Stimulated activated CD4-positive, alpha-beta T cell treated with anti-CD3 and anti-CD28 coated beads, TNF-alpha, amount 100 ng/mL, for 4 hours (primary cell): Measurements from ENCODE around the gene SSPN.

ENCODE experiments used
- DNase-seq, 3 experiments: peaks; one replicate each; pipeline ENCODE4 v3.0.0-alpha.2; 2020; ENCODE audit warnings: low read depth in 3 of 3

SSPN gene

GRCh38 chr12:26266881-26267280 lies 71.5 kb downstream of the SSPN start:
- DNase-seq: no peak

DNA sequence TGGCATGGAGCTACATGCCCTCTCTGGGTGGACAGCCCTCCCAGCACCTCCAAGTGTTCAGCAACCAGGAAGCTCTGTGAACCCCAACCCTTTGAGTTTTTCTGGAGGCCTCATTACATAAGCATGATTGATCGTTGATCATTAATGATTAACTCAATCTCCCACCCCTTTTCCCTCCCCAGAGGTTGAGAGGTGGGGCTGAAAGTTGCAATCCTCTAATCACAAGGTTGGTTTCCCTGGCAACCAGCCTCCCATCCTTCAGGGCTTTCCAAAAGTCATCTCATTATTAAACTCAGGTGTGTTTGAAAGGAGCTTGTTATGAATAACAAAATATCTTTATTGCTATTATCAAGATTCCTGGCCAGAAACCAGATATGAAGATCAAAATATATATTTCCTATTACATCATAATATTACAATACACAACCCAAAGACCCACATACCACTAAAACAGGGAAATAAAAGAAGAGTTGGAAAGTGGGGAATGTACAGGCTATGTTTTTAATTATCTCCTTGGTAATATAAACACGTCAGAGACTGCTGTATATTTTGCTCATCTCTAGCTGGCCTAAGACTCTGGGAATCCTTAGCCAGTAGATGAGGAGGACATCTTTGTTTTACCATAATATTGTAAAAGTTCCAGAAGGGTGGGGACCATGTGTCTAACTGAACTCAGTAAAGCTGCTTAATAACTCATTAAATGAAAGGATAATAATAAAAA lies 73.6 kb downstream of the SSPN start:
- DNase-seq: no peak

GRCh38 chr12:26269562-26270284 lies 74.3 kb downstream of the SSPN start:
- DNase-seq: no peak

DNA sequence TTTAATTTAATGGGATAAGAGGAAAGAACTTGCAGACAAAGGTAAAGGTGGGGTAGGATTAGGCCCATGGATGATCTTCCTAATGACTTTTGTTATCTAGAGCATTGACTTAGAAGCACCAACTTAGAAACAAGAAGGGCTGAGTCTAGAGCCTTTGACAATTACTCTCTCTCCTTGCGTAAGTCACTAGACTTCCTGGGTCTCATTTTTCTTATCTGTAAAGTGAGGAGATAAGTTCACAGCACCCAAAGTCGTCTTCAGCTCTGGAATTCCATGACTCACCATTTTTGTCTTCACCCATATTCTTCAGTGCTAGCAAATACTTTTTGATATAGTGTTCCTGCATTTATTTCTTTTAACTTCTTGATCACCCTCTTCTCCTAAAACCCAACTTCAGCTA lies 75.7 kb downstream of the SSPN start:
- no peak for DNase-seq

GRCh38 chr12:26271889-26272492 lies 76.6 kb downstream of the SSPN start:
- DNase-seq: no peak

DNA sequence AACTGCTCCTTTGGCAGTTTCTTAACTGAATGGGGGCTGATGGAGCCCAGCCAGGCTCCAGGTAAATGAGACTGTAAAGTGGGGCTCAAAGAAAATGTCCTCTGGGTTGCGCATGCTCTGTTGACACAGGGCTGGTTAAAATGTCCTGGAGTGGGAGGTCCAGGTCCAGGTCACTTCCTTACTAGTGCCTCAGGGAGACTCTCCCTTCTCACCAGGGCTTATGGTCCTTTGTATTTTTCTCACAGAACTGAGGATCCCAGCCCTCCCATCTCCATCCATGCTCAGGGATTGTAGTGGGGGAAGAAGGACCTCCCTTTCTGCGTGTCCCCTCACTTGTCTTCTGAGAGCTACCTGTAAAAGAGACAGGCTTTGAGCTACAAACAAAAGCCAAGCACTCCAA lies 77.5 kb downstream of the SSPN start:
- no peak for DNase-seq

GRCh38 chr12:26273811-26274210 lies 78.4 kb downstream of the SSPN start:
- DNase-seq: no peak

- DNase-seq: no peak
Measured at GRCh38 chr12:26274441-26275312, 79.3 kb downstream of the SSPN start.

DNA sequence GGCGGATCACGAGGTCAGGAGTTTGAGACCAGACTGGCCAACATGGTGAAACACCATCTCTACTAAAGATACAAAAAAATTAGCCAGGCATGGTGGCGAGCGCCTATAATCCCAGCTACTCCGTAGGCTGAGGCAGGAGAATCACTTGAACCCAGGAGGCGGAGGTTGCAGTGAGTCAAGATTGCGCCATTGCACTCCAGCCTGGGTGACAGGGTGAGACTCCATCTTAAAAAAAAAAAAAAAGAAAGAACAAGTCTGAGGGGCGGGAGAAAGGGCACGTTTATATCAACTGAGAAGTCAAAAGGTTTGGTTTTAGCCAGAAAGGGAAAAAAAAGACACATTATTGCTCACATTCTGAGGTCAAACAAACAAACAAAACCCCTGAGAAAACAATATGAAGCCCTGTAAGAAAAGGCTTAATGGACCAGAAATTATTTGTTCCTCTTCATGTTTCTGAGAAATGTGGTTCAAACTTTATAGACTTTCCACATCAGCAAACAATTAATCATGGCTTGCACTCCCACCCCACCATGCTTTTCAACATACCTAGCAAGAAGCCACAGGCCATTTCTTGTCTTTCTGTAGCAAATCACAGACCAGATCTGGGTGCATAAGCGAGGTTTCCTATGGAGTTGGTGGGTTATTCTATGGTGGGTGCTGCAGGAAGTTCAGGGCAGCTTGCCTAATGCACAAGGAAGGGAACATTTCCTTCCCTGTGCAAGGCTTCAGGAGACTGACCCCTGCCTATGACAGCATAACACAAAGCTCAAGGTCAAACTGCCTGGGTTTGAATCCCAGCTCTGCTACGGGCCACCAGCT lies 80.1 kb downstream of the SSPN start:
- DNase-seq: no peak

- DNase-seq: no peak
Measured at GRCh38 chr12:26276709-26277108, 81.3 kb downstream of the SSPN start.

DNA sequence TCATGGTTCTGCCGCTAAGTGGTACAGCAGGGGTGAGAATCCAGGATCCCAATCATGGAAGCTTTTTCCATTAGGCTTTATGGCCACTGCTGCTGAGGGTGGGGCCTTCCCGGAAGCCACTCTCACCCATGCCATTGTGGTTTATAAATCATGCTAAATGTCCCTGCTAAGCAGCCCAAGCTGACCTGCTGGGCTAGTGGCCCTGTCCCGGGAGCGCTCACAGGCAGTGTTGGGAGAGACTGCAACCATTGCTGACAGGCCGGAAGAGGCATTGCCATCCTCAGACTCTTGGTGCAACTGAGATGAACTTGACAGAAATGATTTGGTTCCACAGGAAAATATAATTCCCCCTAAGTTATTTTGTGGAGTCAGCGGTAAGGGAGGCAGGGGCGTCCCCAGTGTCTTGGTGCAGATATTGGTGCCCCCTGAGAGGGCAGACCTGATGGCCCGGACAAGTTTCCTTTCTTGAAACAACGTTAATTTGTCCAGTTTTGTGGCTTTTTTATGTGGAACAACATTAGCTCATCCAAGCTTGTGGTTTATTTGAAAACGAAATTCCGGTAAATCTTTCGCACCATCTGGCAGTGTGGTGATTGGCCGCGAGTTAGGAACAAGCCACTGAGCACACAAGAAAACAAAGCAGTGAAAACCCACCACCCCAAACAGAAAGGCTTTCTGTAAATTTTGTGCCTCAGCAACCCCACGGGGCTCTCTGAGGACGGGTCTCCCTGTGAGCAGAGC lies 82.3 kb downstream of the SSPN start:
- DNase-seq: no peak

GRCh38 chr12:26278266-26278665 lies 82.9 kb downstream of the SSPN start:
- no peak for DNase-seq

- DNase-seq: no peak
Measured at GRCh38 chr12:26278666-26279065, 83.3 kb downstream of the SSPN start.

DNA sequence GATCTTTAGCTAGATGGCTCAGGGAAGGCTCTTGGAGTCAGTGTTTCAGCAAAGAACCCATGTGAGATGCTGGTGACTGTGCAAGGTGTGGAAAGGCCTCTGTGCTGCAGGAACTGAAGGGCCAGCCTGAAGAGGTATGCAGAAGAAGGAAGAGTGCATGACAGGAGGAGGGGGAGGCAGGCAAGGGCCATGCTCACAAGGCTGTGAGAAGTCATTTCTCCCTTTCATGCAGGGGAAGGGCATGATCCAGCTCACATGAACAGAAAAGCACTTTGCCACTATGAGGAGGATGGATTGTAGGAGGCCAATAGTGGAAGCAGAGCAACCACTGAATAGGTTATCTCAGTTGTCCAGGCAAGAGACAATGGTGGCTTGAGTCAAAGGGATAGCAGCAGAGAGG lies 83.7 kb downstream of the SSPN start:
- no peak for DNase-seq

DNA sequence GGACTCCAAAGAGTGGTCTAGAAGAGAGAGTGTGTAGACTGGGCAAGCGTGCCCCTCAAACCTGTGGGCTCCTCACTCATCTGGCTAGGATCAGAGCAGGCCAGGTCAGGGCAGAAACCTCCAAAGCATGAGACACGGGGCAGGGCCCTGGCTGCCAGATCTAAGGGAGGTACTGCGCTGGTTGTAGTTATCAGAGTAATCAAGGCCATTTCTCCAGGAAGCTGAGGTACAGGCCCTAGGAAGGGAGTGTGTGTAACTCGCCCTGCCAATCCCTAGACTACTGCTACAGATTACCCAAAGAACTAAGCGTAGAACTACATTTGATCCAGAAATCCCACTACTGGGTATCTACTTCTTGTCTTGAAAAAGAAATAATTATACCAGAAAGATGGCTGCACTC lies 84.5 kb downstream of the SSPN start:
- DNase-seq: no peak

GRCh38 chr12:26280869-26281268 lies 85.5 kb downstream of the SSPN start:
- no peak for DNase-seq

DNA sequence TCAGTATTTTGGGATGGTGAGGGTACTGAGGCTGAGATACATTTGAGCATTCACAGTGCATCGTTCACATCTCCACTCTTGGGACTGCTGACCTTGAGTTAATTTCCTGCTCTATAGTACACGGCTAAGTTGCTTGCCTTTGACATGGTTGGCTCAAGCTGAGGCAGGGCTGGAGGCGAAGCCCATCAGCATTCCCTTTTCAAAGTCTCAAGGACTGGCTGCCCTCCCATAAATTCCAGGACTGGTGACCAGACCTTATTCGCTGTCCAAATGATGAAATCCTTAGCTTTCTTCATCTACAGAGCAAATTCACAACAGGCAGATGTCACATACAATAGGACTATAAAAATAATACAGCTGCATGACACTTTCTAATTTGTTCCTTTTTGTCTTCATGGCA lies 85.9 kb downstream of the SSPN start:
- DNase-seq: no peak

DNA sequence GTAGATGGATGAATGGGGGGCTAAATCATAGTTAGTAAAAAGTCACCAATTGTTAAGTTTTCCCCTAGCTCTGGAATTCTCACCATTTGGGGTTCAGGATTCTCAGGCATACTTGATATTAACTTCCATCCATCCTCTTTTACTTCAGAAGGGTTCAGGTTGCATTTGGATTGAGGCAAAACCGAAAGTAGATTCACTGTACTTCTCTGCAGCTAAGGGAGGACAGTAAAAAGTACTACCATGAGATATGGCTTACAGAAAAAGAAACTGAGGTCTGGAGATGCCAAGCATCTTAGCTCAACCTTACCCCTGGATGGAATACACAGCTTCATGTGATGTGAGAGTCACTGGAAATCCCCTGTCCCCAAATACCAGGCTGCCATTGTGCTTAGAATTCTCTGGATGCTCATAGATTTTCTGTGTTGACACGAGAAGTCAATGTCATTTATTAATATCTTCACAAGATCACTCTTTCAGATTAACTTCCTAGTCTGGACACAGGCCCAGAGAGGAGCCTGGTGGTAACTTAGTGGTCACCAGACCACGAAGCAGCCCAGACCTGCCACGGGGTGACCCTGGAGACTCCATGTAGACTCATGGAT lies 87.1 kb downstream of the SSPN start:
- DNase-seq: no peak

- no peak for DNase-seq
Measured at GRCh38 chr12:26283046-26283445, 87.7 kb downstream of the SSPN start.

GRCh38 chr12:26283617-26284016 lies 88.2 kb downstream of the SSPN start:
- no peak for DNase-seq
